ENCODE measurements around the gene RIC3.

Gene RIC3

DNA sequence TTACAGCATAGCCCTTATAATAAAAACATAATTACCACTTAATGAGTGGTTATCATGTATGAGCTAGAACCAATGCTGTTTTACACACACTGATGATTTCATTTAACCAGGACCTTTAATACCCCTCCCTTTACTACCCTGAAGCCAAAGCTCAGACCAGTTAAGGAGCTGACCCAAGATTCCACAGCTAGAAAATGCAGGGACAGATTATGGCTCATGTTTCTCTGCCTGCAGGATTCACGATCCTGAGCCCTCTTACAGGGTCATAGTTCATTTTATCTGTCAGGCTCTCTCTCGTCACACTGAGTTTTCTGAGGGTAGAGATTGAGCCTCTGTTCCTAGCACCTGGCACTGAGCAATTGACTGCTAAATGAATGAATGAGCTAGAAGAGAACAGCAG is 60.4 kb downstream of the RIC3 start:
- DNase-seq (ENCODE audit: insufficient read length, low spot score) (no peak), FAIRE-seq (no peak)
- no peak for TF ChIP-seq POLR2A (IDR thresholded peaks at IDR 0.05; ENCODE audit: low read depth, low read length)
- no peak for TF ChIP-seq PAX5 (IDR thresholded peaks at IDR 0.05; ENCODE audit: insufficient read depth, low read length, severe bottlenecking)
- no peak for TF ChIP-seq SPI1 (IDR thresholded peaks at IDR 0.05; ENCODE audit: low read depth, low read length)
- TF ChIP-seq POU2F2 (IDR thresholded peaks at IDR 0.05; ENCODE audit: low read depth, low read length), result no peak
- no peak for TF ChIP-seq POLR2AphosphoS5 (IDR thresholded peaks at IDR 0.05; ENCODE audit: low read depth, low read length)
- TF ChIP-seq TAF1 (IDR thresholded peaks at IDR 0.05; ENCODE audit: low read depth, low read length), result no peak

DNA sequence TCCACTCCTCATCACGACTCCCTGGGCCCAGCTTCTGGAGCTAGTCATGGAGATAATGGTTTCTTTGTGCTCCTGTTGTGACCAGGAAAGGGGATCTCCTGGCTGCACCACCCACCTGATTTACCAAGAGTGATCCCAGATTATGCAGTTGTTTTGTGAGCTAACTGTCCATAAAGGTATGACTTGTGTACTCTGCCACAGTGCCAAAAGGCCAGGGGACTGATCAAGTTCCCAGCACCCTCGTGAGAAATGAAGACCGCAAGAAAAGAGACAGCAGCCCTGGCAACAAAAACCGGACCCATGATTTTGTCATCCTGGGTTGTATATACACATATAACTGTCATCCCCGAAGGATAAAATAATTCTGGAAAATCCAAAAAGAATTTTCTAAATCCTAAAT is 61.2 kb downstream of the RIC3 start:
- TF ChIP-seq TAF1 (IDR thresholded peaks at IDR 0.05; ENCODE audit: low read depth, low read length), result no peak
- no peak for TF ChIP-seq POLR2A (IDR thresholded peaks at IDR 0.05; ENCODE audit: low read depth, low read length)
- TF ChIP-seq SPI1 (IDR thresholded peaks at IDR 0.05; ENCODE audit: low read depth, low read length), result no peak
- TF ChIP-seq PAX5 (IDR thresholded peaks at IDR 0.05; ENCODE audit: insufficient read depth, low read length, severe bottlenecking), result no peak
- TF ChIP-seq POLR2AphosphoS5 (IDR thresholded peaks at IDR 0.05; ENCODE audit: low read depth, low read length), result no peak
- TF ChIP-seq POU2F2 (IDR thresholded peaks at IDR 0.05; ENCODE audit: low read depth, low read length), result no peak
- DNase-seq (ENCODE audit: insufficient read length, low spot score) (no peak), FAIRE-seq (no peak)

DNA sequence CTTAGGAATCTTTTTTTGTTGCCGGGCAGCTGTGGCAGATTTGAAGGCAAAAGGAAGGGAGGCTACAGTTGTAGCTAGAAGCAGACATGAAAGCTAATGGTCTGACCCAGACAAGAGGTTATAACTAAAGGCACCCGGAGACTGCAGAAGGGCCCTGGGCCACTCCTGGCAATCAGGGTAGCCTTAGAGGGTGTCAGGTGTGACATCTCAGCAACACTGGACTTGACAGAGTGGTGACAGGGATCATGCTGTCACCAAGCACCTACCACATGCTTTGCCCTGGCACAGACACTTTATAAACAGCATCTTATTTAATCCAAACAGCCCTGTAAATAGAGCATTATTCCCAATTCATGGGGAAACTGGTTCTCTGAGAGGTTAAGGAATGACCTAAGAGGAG is 62.1 kb downstream of the RIC3 start:
- no peak for DNase-seq (ENCODE audit: insufficient read length, low spot score)
- no peak for FAIRE-seq
- TF ChIP-seq PAX5 (IDR thresholded peaks at IDR 0.05; ENCODE audit: insufficient read depth, low read length, severe bottlenecking), result no peak
- TF ChIP-seq SPI1 (IDR thresholded peaks at IDR 0.05; ENCODE audit: low read depth, low read length), result no peak
- TF ChIP-seq POU2F2 (IDR thresholded peaks at IDR 0.05; ENCODE audit: low read depth, low read length), result no peak
- no peak for TF ChIP-seq POLR2A (IDR thresholded peaks at IDR 0.05; ENCODE audit: low read depth, low read length)
- no peak for TF ChIP-seq POLR2AphosphoS5 (IDR thresholded peaks at IDR 0.05; ENCODE audit: low read depth, low read length)
- TF ChIP-seq TAF1 (IDR thresholded peaks at IDR 0.05; ENCODE audit: low read depth, low read length), result no peak

DNA sequence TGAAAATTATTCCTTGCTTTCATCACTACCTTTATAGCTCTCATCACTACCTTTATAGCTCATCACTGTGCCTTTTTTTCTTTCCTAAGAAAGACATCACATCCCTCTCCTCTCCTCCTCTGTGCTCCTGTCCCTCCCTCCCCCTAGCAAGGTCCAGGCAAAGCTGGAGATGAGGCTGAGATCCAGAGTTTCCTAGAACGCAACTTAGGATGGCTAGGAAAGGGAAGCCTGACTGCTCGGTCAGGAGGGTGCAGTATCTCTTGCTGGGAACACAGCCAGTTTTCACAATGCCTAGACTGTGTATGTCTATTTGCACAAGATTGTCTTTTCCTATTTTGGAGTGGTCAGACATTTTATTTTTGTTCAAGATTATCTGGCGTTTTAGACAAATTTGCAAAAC is 63.2 kb downstream of the RIC3 start:
- TF ChIP-seq POLR2AphosphoS5 (IDR thresholded peaks at IDR 0.05; ENCODE audit: low read depth, low read length) (no peak), TAF1 (IDR thresholded peaks at IDR 0.05; ENCODE audit: low read depth, low read length) (no peak)
- no peak for FAIRE-seq
- no peak for DNase-seq (ENCODE audit: insufficient read length, low spot score)

DNA sequence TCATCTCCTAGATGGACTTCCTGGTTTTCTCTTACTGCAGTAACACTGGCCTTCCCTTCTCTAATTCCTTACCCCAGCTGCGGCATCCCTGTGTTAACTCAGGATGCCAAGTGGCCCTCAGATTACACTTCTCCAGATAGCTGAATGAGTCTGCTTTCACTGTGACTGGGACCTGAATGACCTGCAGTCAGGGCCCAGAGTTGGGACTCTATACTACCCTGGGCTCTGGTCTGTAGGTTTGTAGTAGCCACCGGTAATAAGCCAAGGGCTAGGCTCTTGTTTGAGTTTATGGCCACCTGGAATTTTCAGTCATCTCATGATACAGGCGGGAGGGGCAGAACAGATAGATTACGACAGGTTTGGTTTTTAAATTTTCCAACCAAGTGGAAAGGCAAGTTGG is 63.7 kb downstream of the RIC3 start:
- FAIRE-seq (no peak), DNase-seq (ENCODE audit: insufficient read length, low spot score) (no peak)
- TF ChIP-seq SPI1 (IDR thresholded peaks at IDR 0.05; ENCODE audit: low read depth, low read length) (no peak), POU2F2 (IDR thresholded peaks at IDR 0.05; ENCODE audit: low read depth, low read length) (no peak), PAX5 (IDR thresholded peaks at IDR 0.05; ENCODE audit: insufficient read depth, low read length, severe bottlenecking) (no peak), TAF1 (IDR thresholded peaks at IDR 0.05; ENCODE audit: low read depth, low read length) (no peak)

DNA sequence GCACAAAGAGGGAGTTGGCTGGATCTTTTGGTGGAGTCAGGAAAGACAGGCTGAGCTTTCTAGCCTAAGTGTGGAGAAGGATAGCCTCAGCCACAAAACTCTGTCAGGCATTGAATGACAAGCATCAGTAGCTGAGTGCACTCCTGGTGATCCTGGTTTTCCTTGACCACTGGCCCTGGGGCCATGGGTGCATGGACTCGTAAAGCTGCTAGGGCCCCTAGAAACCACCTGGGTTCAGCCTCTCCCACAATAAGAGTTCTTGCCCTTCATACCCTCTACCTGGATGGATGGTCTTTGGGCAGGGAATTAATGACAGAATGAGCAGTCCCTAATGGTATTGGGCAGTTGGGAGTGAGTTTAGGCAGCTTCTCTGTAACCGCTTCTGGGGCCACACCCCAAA is 64.9 kb downstream of the RIC3 start:
- no peak for DNase-seq (ENCODE audit: insufficient read length, low spot score)
- TF ChIP-seq POLR2A (IDR thresholded peaks at IDR 0.05; ENCODE audit: low read depth, low read length), result no peak
- TF ChIP-seq POLR2AphosphoS5 (IDR thresholded peaks at IDR 0.05; ENCODE audit: low read depth, low read length), result no peak
- TF ChIP-seq POU2F2 (IDR thresholded peaks at IDR 0.05; ENCODE audit: low read depth, low read length), result no peak
- no peak for TF ChIP-seq TAF1 (IDR thresholded peaks at IDR 0.05; ENCODE audit: low read depth, low read length)
- TF ChIP-seq PAX5 (IDR thresholded peaks at IDR 0.05; ENCODE audit: insufficient read depth, low read length, severe bottlenecking), result no peak
- no peak for TF ChIP-seq SPI1 (IDR thresholded peaks at IDR 0.05; ENCODE audit: low read depth, low read length)
- no peak for FAIRE-seq

DNA sequence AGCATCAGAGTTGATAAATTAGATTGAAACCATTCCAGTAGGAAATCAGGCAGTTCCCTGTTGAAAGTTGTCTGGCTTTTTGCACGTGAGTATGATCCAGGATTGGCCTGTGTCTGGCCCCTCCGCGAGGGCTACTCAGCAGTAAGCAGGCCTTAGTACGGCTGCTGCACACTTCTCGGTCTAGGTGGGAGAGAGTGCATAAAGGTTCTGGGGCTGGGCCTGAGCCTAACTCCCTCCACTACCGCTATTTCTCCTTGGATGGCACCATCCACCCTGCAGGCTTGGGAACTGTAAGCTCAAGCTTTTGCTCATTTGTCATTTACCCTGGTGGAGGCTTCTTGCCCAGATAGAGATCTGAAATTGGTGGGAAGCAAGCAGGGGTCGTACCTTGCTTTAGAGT is 65.9 kb downstream of the RIC3 start:
- TF ChIP-seq PAX5 (IDR thresholded peaks at IDR 0.05; ENCODE audit: insufficient read depth, low read length, severe bottlenecking) (no peak), TAF1 (IDR thresholded peaks at IDR 0.05; ENCODE audit: low read depth, low read length) (no peak), POU2F2 (IDR thresholded peaks at IDR 0.05; ENCODE audit: low read depth, low read length) (no peak), SPI1 (IDR thresholded peaks at IDR 0.05; ENCODE audit: low read depth, low read length) (no peak), POLR2A (IDR thresholded peaks at IDR 0.05; ENCODE audit: low read depth, low read length) (no peak), POLR2AphosphoS5 (IDR thresholded peaks at IDR 0.05; ENCODE audit: low read depth, low read length) (no peak)
- FAIRE-seq (no peak), DNase-seq (ENCODE audit: insufficient read length, low spot score) (no peak)

DNA sequence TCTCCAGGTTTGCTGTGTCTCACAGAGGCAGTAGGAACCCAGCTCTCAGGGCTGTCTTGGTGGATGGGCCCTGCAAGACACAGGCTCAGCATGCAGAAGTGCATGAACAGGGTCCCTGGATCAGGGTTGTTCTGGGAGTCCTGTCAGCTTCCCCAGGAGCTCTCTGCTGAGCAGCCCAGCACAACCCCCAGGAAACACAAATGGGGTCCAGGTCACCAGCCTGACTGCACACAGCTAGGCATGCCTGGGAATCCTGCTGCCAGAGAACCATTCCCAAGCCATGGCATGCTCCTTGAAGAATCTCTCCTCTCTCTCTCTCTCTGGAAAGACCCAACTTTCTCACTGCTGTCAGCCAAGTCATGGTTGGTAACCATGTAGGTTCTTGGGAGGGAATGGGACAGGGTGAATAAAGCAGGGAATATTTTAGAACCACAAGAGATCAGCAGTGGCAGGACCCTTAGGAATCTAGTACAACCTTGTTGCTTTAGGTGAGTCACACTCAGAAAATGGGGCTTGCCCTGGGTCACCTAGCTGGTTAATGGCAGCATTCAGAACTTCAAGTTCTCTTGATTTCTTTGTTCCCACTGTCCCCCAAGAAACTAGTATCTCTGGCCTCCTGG is 66.4 kb downstream of the RIC3 start:
- FAIRE-seq (no peak), DNase-seq (ENCODE audit: insufficient read length, low spot score) (no peak)
- TF ChIP-seq POLR2AphosphoS5 (IDR thresholded peaks at IDR 0.05; ENCODE audit: low read depth, low read length) (no peak), POLR2A (IDR thresholded peaks at IDR 0.05; ENCODE audit: low read depth, low read length) (no peak), SPI1 (IDR thresholded peaks at IDR 0.05; ENCODE audit: low read depth, low read length) (no peak), TAF1 (IDR thresholded peaks at IDR 0.05; ENCODE audit: low read depth, low read length) (no peak), POU2F2 (IDR thresholded peaks at IDR 0.05; ENCODE audit: low read depth, low read length) (no peak)

DNA sequence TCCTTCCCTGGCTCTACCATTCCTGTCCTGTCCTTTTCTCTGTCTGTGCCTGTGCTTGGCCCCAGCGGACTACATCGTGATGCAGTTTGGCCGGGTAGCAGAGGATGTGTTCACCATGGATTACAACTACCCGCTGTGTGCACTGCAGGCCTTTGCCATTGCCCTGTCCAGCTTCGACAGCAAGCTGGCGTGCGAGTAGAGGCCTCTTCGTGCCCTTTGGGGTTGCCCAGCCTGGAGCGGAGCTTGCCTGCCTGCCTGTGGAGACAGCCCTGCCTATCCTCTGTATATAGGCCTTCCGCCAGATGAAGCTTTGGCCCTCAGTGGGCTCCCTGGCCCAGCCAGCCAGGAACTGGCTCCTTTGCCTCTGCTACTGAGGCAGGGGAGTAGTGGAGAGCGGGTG is 67.4 kb downstream of the RIC3 start:
- no peak for FAIRE-seq
- DNase-seq (ENCODE audit: insufficient read length, low spot score), result no peak
- TF ChIP-seq POU2F2 (IDR thresholded peaks at IDR 0.05; ENCODE audit: low read depth, low read length), result no peak
- TF ChIP-seq PAX5 (IDR thresholded peaks at IDR 0.05; ENCODE audit: insufficient read depth, low read length, severe bottlenecking), result no peak

DNA sequence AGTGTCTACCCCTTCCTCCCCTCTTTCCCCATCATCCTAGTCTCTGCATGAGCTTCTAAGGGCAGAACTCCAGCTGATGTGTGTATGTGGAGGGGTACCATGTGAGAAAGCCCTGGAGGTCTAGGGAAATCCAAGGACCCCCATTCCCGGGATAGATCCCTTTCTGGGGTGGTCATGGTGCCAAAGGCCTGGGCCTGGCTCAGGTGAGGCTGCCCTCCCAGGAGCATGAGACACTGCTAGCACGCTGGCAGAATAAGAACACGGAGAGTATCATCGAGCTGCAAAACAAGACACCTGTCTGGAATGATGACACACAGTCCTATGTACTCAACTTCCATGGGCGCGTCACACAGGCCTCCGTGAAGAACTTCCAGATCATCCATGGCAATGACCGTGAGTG is 68.2 kb downstream of the RIC3 start:
- TF ChIP-seq POLR2A (IDR thresholded peaks at IDR 0.05; ENCODE audit: low read depth, low read length) (no peak), PAX5 (IDR thresholded peaks at IDR 0.05; ENCODE audit: insufficient read depth, low read length, severe bottlenecking) (no peak), SPI1 (IDR thresholded peaks at IDR 0.05; ENCODE audit: low read depth, low read length) (no peak), TAF1 (IDR thresholded peaks at IDR 0.05; ENCODE audit: low read depth, low read length) (no peak)
- DNase-seq (ENCODE audit: insufficient read length, low spot score) (no peak), FAIRE-seq (no peak)
